ENCODE data around the gene PLPP1.

PLPP1 gene

GRCh38 chr5:55407984-55408383, 126.8 kb downstream of the PLPP1 start:
- no peaks in the 10 kb centered on the region for H3K4me1 ChIP-seq (ENCODE audit: control insufficient read depth, low read length)
- no peaks in the 10 kb centered on the region for H3K27me3 ChIP-seq (ENCODE audit: control insufficient read depth, low read length)
- no peaks in the 10 kb centered on the region for H3K79me2 ChIP-seq (ENCODE audit: control insufficient read depth, low read length)
- H3K9me3 ChIP-seq (ENCODE audit: control insufficient read depth, insufficient read depth, low read length): no peaks in the 10 kb centered on the region
- TF ChIP-seq EZH2phosphoT487 (IDR thresholded peaks at IDR 0.05; ENCODE audit: borderline replicate concordance, low read length) (no peak), CTCF (IDR thresholded peaks at IDR 0.05; ENCODE audit: low read depth, low read length, poor library complexity, severe bottlenecking) (no peak)
- no peak overlapping the region for H3K4me2 ChIP-seq (ENCODE audit: low read length)
- H3K9me2 ChIP-seq (replicated peaks; ENCODE audit: control insufficient read depth, low read length): no peaks in the 10 kb centered on the region
- no peak overlapping the region for H3K4me3 ChIP-seq (ENCODE audit: low read length)
- no peaks in the 10 kb centered on the region for H4K20me1 ChIP-seq (ENCODE audit: control insufficient read depth, insufficient read depth, low read depth, low read length)
- H3K36me3 ChIP-seq (ENCODE audit: control insufficient read depth, low read length): peaks cover 68% of the 10 kb centered on the region
- no peak overlapping the region for H3K27ac ChIP-seq (ENCODE audit: low read depth, low read length)
- H3F3A ChIP-seq (ENCODE audit: control insufficient read depth, insufficient read depth): 0 out of 2 replicates have a peak, but pooled peaks cover 3% of the 10 kb centered on the region

GRCh38 chr5:55407059-55407684, 127.6 kb downstream of the PLPP1 start:
- H3K9me3 ChIP-seq (ENCODE audit: control insufficient read depth, insufficient read depth, low read length): no peaks in the 10 kb centered on the region
- H3K4me1 ChIP-seq (ENCODE audit: control insufficient read depth, low read length): no peaks in the 10 kb centered on the region
- no peaks in the 10 kb centered on the region for H4K20me1 ChIP-seq (ENCODE audit: control insufficient read depth, insufficient read depth, low read depth, low read length)
- H3K27ac ChIP-seq (ENCODE audit: low read depth, low read length): no peak overlapping the region
- no peak overlapping the region for H3K4me3 ChIP-seq (ENCODE audit: low read length)
- no peaks in the 10 kb centered on the region for H3F3A ChIP-seq (ENCODE audit: control insufficient read depth, insufficient read depth)
- H3K9me2 ChIP-seq (replicated peaks; ENCODE audit: control insufficient read depth, low read length): no peaks in the 10 kb centered on the region
- H3K4me2 ChIP-seq (ENCODE audit: low read length): no peak overlapping the region
- H3K79me2 ChIP-seq (ENCODE audit: control insufficient read depth, low read length): no peaks in the 10 kb centered on the region
- TF ChIP-seq EZH2phosphoT487 (IDR thresholded peaks at IDR 0.05; ENCODE audit: borderline replicate concordance, low read length) (no peak), CTCF (IDR thresholded peaks at IDR 0.05; ENCODE audit: low read depth, low read length, poor library complexity, severe bottlenecking) (peak; percentile 60)
- peaks cover 67% of the 10 kb centered on the region for H3K36me3 ChIP-seq (ENCODE audit: control insufficient read depth, low read length)
- no peaks in the 10 kb centered on the region for H3K27me3 ChIP-seq (ENCODE audit: control insufficient read depth, low read length)

DNA sequence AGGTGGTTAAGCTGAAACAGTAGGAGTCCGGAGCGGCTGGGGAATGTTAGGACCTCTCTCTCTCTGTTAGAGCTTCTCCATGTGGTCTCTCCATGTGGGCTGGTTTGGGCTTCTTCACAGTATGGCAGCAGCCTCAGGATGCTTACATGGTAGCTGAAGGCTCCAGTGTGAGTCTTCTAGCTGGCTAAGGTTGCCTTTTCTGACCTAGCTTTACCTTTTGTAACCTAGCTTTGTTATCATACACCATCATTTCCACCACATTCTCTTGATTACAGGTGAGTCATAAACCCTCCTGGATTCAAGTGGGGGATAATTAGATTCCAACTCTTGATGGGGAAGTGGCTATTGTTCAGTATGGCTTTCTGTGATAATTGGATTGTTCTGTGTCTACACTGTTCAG, 128.5 kb downstream of the PLPP1 start:
- TF ChIP-seq EZH2phosphoT487 (IDR thresholded peaks at IDR 0.05; ENCODE audit: borderline replicate concordance, low read length) (no peak), CTCF (IDR thresholded peaks at IDR 0.05; ENCODE audit: low read depth, low read length, poor library complexity, severe bottlenecking) (no peak)
- no peaks in the 10 kb centered on the region for H3K27me3 ChIP-seq (ENCODE audit: control insufficient read depth, low read length)

More for the DNA sequence above, 128.5 kb downstream of the PLPP1 start:
- Histone ChIP-seq H3K4me3 (ENCODE audit: low read length) (no peak overlapping the region), H3K4me1 (ENCODE audit: control insufficient read depth, low read length) (no peaks in the 10 kb centered on the region), H3K4me2 (ENCODE audit: low read length) (no peak overlapping the region), H3K9me3 (ENCODE audit: control insufficient read depth, insufficient read depth, low read length) (no peaks in the 10 kb centered on the region), H3K36me3 (ENCODE audit: control insufficient read depth, low read length) (peaks cover 68% of the 10 kb centered on the region), H3K9me2 (replicated peaks; ENCODE audit: control insufficient read depth, low read length) (no peaks in the 10 kb centered on the region), H3K27ac (ENCODE audit: low read depth, low read length) (no peak overlapping the region), H4K20me1 (ENCODE audit: control insufficient read depth, insufficient read depth, low read depth, low read length) (no peaks in the 10 kb centered on the region), H3K79me2 (ENCODE audit: control insufficient read depth, low read length) (no peaks in the 10 kb centered on the region), H3F3A (ENCODE audit: control insufficient read depth, insufficient read depth) (no peaks in the 10 kb centered on the region)
